Stimulated activated CD8-positive, alpha-beta memory T cell treated with anti-CD3 and anti-CD28 coated beads, Interleukin-4, amount 100 ng/mL, for 4 hours (primary cell): ENCODE results near the gene GJD3.

Experiments
- DNase-seq, 2 donors: peaks; one replicate each; pipeline ENCODE4 v3.0.0-alpha.2; 2020; ENCODE audit warnings: low read depth in 2 of 2, low spot score in 1 of 2

GJD3 gene

GRCh38 chr17:40323391-40324381 lies 40.9 kb downstream of the GJD3 start:
- DNase-seq, result peak; percentile 56 to 73

- DNase-seq, result peak; percentile 67 to 77
Measured at GRCh38 chr17:40322358-40323315, 41.9 kb downstream of the GJD3 start.

GRCh38 chr17:40321961-40322357 lies 42.6 kb downstream of the GJD3 start:
- no peak for DNase-seq

GRCh38 chr17:40321524-40321929 lies 43.0 kb downstream of the GJD3 start:
- no peak for DNase-seq

GRCh38 chr17:40320756-40321523 lies 43.6 kb downstream of the GJD3 start:
- no peak for DNase-seq

GRCh38 chr17:40319651-40320540 lies 44.6 kb downstream of the GJD3 start:
- DNase-seq, result peak; percentile 70 to 73

GRCh38 chr17:40318830-40319391 lies 45.6 kb downstream of the GJD3 start:
- DNase-seq, result no peak

GRCh38 chr17:40317880-40318829 lies 46.4 kb downstream of the GJD3 start:
- DNase-seq, result peak; percentile 80 to 89

GRCh38 chr17:40317345-40317873 lies 47.1 kb downstream of the GJD3 start:
- no peak for DNase-seq

GRCh38 chr17:40316571-40317344 lies 47.8 kb downstream of the GJD3 start:
- DNase-seq, result no peak

- no peak for DNase-seq
Measured at GRCh38 chr17:40315678-40316570, 48.6 kb downstream of the GJD3 start.

GRCh38 chr17:40315206-40315605 lies 49.3 kb downstream of the GJD3 start:
- DNase-seq, result no peak

- peak; percentile 77 to 89 for DNase-seq
Measured at GRCh38 chr17:40314584-40314956, 50.0 kb downstream of the GJD3 start.

GRCh38 chr17:40313668-40314583 lies 50.6 kb downstream of the GJD3 start:
- no peak for DNase-seq
